HG03571 (cell line): ENCODE measurements around the gene PTAR1.
"Not testable (repeated sequence)": the region's sequence is repeated elsewhere in the genome, so short reads cannot be mapped to it uniquely, and the experiment has no call there.

Experiments
- ATAC-seq: cut with Tn5 transposase; IDR thresholded peaks from one replicate; pipeline ENCODE4 v1.9.1; 2021; ENCODE audit not compliant: unreplicated experiment

PTAR1 gene, protein sequence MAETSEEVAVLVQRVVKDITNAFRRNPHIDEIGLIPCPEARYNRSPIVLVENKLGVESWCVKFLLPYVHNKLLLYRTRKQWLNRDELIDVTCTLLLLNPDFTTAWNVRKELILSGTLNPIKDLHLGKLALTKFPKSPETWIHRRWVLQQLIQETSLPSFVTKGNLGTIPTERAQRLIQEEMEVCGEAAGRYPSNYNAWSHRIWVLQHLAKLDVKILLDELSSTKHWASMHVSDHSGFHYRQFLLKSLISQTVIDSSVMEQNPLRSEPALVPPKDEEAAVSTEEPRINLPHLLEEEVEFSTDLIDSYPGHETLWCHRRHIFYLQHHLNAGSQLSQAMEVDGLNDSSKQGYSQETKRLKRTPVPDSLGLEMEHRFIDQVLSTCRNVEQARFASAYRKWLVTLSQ

DNA sequence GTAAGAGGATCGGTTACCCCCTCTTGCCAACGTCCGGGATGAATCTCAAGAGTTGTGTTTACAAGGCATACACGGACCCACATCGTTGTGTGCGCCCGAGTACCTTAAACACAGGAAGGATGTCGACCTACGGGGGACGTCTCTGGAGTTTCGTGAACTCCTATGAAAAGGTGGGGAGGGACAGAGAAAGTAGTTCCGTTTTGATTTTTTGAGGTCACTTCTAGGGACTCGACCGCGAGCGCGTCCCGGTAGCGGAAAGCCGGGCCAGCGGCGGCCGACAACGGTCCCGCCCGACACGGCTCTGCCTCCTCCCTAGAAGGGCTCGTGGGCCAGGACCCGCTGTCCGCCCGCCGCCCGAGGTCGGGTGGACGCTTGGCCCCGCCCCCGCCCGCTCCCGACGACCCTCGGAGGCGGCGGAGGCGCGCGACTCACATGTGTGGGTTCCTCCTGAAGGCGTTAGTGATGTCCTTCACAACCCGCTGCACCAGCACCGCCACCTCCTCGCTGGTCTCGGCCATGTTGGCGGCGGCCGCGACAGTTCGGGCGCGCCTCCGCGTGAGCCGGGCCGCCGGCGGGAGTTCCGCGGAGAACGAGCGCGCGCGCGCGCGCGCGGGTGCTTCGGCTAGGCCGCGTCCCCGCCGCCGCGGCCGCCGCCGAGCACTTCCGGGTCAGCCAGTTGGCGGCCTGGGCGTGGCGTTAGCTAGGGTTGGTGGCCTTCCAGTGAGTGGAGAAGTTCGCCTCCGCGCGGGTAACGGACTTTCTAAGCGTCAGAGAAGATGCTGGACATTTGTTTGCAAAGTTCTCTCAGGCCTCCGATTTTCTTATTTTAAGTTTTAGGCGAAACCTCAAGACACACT, at the start of gene PTAR1:
TSS of gene PTAR1 (minus strand) at position 591 of the 857 bp plus-strand sequence. CDS start at position 518, 73 bp downstream.
- peak; percentile 89 for ATAC-seq

DNA sequence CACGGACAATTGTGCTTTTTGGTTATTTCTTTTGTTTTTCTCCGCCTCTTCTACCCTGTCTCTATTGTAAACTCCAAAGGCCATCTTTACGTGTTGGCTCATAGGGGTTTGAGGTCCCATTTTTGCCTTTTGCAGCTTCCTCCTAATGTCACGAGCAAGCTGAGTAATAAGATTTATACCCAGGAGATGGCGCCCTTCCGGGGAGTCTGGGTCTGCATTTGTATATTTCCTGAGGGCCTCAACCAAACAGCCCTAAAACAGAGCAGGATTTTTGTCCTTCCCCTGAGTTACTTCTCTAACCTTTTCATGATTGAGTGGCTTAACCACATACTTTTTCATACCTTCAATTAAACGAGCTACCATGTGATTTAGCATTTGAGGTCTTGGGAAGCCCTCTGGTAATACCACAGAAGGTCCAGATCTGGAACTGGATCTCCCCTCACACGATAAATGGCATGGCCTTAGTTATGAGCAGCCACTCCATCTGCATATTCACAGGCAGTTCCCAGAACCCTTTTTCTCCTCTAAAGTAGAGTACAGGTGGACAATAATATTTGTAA, 49.6 kb upstream of the PTAR1 start:
- no peak for ATAC-seq

GRCh38 chr9:69806627-69807026, 46.8 kb upstream of the PTAR1 start:
- no peak for ATAC-seq

DNA sequence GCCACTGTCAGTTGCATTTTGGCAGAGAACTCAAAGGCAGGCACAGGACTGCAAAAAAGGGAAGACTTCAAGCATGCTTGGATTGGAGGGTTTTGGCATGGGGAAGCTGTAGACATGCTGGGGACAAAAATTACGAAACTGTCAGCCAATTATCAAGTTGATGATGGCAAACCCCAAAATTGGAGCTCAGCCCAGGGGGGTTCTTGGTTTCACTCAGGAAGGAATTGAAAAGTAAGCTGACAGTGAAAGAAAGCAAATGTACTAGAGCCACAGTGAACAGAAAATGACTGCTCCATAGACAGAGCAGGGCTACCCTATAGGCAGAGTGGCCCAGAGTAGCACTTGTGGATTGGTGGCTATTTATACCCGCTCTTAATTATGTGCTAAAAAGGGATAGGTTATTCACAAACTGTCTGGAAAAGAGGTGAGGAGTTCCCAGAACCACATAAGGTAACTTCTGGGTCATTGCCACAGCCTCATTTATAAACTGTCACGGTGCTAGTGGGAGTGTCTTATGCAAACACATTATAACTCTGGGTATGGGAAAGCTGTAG, 46.2 kb upstream of the PTAR1 start:
- ATAC-seq: no peak

DNA sequence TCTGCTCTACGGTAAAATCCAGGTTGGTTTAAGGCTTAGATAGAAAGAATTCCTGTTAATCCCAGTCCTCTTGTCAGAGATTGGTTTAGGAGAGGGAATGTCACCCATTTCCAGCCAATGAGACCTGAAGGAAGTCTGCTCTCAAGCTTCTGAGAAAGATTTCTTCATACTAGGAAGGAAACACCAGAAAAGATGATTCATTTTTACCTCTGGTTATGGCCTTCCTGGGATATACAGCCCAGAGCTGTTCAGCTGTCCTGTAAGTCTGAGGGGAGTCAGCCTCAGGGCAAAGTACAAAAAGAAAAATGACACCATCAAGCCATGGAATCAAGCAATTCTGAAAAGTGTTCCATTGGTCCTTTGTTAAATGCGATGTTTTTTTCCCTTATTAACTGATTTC, 42.2 kb upstream of the PTAR1 start:
- ATAC-seq: no peak

DNA sequence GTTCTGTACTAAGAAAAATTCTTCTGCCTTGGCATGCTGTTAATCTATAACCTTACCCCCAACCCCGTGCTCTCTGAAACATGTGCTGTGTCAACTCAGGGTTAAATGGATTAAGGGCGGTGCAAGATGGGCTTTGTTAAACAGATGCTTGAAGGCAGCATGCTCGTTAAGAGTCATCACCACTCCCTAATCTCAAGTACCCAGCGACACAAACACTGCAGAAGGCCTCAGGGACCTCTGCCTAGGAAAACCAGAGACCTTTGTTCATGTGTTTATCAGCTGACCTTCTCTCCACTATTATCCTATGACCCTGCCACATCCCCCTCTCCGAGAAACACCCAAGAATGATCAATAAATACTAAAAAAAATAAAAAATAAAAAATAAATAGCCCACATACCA, 40.2 kb upstream of the PTAR1 start:
- not testable (repeated sequence) for ATAC-seq

GRCh38 chr9:69799521-69799920, 39.7 kb upstream of the PTAR1 start:
- ATAC-seq: not testable (repeated sequence)

- ATAC-seq: no peak
These were observed 38.9 kb upstream of the PTAR1 start for GRCh38 chr9:69798744-69799143.

- no peak for ATAC-seq
These were observed 37.9 kb upstream of the PTAR1 start for GRCh38 chr9:69797675-69798074.

- ATAC-seq: no peak
These were observed 34.5 kb upstream of the PTAR1 start for GRCh38 chr9:69794356-69794755.

DNA sequence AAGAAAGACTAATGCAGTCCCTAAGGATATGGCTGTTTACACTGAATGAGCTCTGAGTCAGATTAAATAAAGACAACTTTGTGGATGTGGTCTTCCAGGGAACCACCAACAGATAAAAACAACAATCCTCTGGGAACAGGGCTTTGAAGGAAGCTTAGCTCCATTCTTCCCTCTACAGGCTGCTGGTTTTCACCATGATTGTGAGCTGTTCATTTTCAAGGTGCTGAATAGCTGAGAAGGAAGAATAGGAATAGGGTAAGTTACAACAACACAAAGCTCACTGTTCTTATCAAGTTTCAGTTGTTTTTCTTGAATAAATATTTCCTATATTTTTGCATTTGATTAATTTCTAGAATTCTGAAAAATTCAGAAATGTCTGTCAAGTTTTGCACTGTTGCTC, 25.9 kb upstream of the PTAR1 start:
- ATAC-seq: no peak

DNA sequence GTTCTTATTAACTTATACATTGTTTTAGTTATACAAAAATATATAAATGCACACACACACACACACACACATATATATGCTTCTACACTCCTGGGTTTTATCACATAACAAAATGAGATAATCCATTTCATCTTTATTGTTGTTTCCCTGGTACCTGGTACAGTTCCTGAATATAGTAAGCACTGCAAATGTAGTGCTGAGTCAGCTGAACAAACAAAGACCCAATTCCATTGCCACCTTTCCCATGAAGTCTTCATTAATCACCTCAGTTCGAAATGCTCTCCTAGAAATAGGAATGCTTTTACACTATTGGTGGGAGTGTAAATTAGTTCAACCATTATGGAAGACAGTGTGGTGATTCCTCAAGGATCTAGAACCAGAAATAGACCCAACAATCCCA, 13.4 kb upstream of the PTAR1 start:
- no peak for ATAC-seq

DNA sequence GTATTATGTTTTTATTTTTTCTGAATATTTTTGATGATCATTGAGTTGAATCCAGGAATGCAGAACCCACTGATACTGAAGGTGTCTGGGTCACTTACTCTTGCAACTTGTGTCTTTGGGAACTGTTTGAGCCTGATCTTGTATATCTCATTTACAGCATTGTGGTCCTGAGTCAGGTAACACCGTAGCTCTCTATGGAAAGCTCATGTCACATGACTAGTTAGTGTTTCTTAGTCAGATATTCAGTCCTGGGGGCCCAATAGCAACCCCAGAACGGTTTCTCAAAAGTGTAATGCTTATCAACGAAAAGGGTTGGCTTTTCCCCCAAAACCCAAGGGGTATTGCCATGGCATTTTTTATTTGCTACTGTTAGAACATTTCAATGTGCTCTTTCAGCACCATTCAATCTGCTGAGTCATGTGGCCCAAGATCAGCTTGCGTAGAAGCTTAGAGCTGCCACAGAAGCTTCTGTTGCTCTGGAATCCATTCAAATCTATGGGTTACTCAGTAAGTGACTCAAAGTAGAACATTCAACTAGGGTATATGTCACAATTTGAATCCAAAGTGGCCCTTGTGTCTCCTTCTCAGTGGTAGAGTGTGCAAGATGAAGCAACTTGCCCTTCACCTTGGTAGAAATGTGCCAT, 12.1 kb upstream of the PTAR1 start:
- ATAC-seq: no peak

DNA sequence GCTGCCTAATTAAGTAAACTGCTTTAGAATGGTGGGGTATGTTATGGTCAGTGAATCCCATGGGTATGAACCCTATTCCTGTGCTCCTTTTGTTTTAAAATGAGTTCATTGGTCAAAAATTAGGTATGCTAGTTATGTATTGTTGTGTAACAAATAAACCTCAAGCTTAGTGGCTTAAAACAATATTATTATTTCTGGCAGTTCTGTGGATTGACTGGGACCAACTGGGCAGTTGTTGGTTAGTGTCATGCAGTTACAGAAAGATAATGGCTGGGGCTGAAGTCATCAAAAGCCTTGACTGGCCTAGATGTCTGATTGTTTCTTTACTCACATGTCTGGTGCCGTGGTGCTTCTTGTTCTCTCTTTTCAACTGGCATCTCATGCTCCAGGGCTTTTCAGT, 8.9 kb upstream of the PTAR1 start:
- no peak for ATAC-seq

DNA sequence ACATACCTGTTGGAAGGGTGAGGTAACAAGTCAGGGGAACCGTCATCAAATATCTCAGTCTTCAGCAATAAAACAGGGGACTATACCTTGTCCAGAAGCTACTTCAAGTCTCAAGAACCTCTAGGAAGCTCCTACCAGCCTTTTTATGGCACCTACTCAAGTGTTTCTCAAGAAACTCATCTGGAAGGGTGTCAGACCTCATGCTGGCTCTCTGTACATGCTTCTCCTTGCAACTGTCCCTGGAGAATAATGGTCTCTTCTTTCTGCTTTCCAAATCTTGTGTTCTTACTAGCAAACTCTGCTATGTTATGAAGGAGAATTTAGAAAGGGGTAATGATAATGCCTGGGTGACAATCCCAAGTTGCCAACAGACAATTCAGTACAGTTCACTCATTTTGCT, 8.3 kb upstream of the PTAR1 start:
- no peak for ATAC-seq

DNA sequence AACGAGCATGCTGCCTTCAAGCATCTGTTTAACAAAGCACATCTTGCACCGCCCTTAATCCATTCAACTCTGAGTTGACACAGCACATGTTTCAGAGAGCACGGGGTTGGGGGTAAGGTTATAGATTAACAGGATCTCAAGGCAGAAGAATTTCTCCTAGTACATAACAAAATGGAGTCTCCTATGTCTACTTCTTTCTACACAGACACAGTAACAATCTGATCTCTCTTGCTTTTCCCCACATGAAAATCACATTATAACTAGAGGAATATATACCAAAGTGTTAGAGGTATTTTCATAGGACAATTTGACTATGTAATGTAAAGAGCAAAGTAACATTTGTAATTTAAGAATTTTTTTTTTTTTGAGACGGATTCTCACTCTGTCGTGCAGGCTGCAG, 4.1 kb upstream of the PTAR1 start:
- not testable (repeated sequence) for ATAC-seq

DNA sequence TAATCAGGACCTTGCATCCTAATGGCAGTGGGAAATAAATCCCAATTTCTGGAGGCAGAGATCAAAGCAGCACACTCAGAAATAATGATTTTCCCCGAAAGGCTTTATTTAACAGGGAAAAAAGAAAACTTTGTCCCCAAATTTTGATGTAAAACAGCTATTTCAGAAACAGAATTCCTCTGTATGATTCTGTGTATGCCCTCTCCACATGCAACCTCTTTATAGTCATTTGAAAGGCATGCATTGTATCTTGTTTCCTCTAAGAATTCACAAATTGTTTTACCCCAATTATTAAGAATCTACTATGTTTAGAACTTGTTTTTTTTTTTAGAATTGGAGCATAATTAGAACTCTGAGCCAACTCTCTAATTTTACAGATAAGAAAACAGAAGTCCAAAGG, 2.7 kb upstream of the PTAR1 start:
- ATAC-seq: no peak

GRCh38 chr9:69760278-69760610, 433 bp upstream of the PTAR1 start:
- ATAC-seq: peak; percentile 12

DNA sequence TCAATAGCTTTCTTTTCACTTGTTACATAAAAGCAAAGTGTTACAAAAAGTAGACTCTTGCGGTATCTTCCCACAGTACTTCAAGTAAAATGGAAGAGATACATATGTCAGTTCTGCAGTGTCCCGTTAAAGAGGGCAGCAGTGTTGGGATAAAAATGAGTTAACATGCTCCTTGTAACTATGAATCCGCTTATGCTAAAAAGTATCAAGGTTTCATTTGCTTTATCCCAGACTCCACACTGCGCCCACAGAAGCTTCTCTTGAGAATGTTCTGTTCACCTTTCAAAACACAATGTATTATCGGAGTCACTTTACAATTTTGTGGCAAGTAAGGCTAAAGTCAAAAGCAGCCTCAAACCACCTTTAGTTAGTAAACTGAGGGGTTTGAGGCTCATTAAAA, 790 bp downstream of the PTAR1 start:
- ATAC-seq: peak; percentile 0

- ATAC-seq: no peak
These were observed 1.7 kb downstream of the PTAR1 start for GRCh38 chr9:69757996-69758675.

GRCh38 chr9:69755205-69755604, 4.6 kb downstream of the PTAR1 start:
- ATAC-seq: no peak
